SK-N-SH (cell line): ENCODE measurements around the gene ZNF728.

Experiments
- GABPA ChIP-seq: IDR thresholded peaks from 2 replicates; pipeline ENCODE4 v1.4.0; 2012; ENCODE audit warnings: low read depth, mild to moderate bottlenecking
- MEF2A ChIP-seq: IDR thresholded peaks from 2 replicates; pipeline ENCODE4 v1.4.0; 2012; ENCODE audit warnings: low read depth, borderline replicate concordance
- POLR2AphosphoS5 ChIP-seq: IDR thresholded peaks from 2 replicates; pipeline ENCODE4 v1.6.1; 2012; ENCODE audit warnings: low read depth, low read length
- SIN3A ChIP-seq: IDR thresholded peaks from 2 replicates; pipeline ENCODE4 v1.6.1; 2012; ENCODE audit warnings: low read depth, mild to moderate bottlenecking, low read length, moderate library complexity, borderline replicate concordance
- YY1 ChIP-seq: IDR thresholded peaks from 2 replicates; pipeline ENCODE4 v1.4.0; 2012; ENCODE audit warnings: low read depth, mild to moderate bottlenecking
- TF ChIP-seq, protein P1 (sequence below): fragments of 200-600 bp; sonication (generic); IDR thresholded peaks from 2 replicates; pipeline ENCODE4 v1.6.1; 2017; ENCODE audit warnings: antibody characterized with exemption, mild to moderate bottlenecking, moderate library complexity
- TF ChIP-seq, protein P2 (sequence below): fragments of 150-350 bp; IDR thresholded peaks from 2 replicates; pipeline ENCODE4 v1.6.1; 2017; ENCODE audit warnings: antibody characterized with exemption, low read length, low read depth, borderline replicate concordance

DNA sequence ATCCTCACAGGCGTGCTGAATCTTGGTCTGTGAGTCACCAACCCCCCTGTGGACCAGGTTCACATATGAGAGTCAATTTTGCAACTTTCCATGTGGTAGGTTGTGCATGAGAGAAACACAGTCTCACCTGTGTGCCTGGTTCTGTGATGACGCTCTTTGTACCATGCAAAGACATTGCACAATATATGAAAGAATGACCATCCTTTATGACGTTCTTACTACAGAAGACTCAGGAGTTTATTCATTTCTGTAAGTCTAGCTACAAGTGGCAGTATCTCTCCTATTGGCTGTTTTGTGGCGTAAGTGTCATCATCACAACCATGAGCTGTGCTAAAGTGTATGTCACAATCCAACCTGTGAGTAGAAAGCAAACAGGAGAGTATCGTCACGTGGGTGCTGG, 43.8 kb upstream of the ZNF728 start:
- TF ChIP-seq GABPA (no peak), POLR2AphosphoS5 (no peak), MEF2A (no peak), YY1 (no peak), SIN3A (no peak)
- TF ChIP-seq, protein P1, sequence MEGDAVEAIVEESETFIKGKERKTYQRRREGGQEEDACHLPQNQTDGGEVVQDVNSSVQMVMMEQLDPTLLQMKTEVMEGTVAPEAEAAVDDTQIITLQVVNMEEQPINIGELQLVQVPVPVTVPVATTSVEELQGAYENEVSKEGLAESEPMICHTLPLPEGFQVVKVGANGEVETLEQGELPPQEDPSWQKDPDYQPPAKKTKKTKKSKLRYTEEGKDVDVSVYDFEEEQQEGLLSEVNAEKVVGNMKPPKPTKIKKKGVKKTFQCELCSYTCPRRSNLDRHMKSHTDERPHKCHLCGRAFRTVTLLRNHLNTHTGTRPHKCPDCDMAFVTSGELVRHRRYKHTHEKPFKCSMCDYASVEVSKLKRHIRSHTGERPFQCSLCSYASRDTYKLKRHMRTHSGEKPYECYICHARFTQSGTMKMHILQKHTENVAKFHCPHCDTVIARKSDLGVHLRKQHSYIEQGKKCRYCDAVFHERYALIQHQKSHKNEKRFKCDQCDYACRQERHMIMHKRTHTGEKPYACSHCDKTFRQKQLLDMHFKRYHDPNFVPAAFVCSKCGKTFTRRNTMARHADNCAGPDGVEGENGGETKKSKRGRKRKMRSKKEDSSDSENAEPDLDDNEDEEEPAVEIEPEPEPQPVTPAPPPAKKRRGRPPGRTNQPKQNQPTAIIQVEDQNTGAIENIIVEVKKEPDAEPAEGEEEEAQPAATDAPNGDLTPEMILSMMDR: no peak
- TF ChIP-seq, protein P2, sequence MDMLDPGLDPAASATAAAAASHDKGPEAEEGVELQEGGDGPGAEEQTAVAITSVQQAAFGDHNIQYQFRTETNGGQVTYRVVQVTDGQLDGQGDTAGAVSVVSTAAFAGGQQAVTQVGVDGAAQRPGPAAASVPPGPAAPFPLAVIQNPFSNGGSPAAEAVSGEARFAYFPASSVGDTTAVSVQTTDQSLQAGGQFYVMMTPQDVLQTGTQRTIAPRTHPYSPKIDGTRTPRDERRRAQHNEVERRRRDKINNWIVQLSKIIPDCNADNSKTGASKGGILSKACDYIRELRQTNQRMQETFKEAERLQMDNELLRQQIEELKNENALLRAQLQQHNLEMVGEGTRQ: no peak
